Uterus (tissue), 4 donors: ENCODE data around the gene KCNIP2. TPM values are rescaled to one million over a fixed set of nuclear protein-coding genes. Genes with fewer than 3 reads are reported as not detected.
A peak's percentile ranks its signal among the peaks of the same experiment; 100 is the strongest.

Source experiments
- DNase-seq, 2 donors: peaks; one replicate each; pipeline ENCODE4 v3.0.0-alpha.2; 2019 to 2020
- H3K27ac ChIP-seq, 2 donors: fragments of 200-600 bp; sonication (generic); 1 replicate in 1 of 2; 2 replicates in 1 of 2; pipeline ENCODE4 v1.5.1; 2016 to 2018
- H3K27me3 ChIP-seq, 2 donors: fragments of 200-600 bp; sonication (generic); one replicate each; pipeline ENCODE4 v1.5.1; 2018 to 2019; ENCODE audit warnings: control low read depth in 1 of 2
- H3K36me3 ChIP-seq, 2 donors: fragments of 200-600 bp; sonication (generic); one replicate each; pipeline ENCODE4 v1.5.1; 2019; ENCODE audit warnings: control low read depth in 1 of 2
- H3K4me1 ChIP-seq, 2 donors: fragments of 200-600 bp; sonication (generic); one replicate each; pipeline ENCODE4 v1.5.1; 2018 to 2019; ENCODE audit warnings: control low read depth in 1 of 2
- H3K4me3 ChIP-seq, 2 donors: fragments of 200-600 bp; sonication (generic); 1 replicate in 1 of 2; 2 replicates in 1 of 2; pipeline ENCODE4 v1.5.1; 2018 to 2019; ENCODE audit warnings: mild to moderate bottlenecking in 1 of 2
- H3K9me3 ChIP-seq, 2 donors: fragments of 200-600 bp; sonication (generic); one replicate each; pipeline ENCODE4 v1.5.1; 2019; ENCODE audit warnings: control low read depth in 1 of 2
- CTCF ChIP-seq, 4 experiments: fragments of 200-600 bp in 2 of 4; fragments of 450-650 bp in 2 of 4; sonication (generic) in 2 of 4; IDR thresholded peaks; one replicate each; pipeline ENCODE4 v1.5.1; 2016 to 2019; ENCODE audit warnings: antibody characterized with exemption in 4 of 4, mild to moderate bottlenecking in 2 of 4, moderate library complexity in 1 of 4
- POLR2A ChIP-seq, 2 donors: fragments of 450-650 bp; IDR thresholded peaks; one replicate each; pipeline ENCODE4 v1.6.1; 2016; ENCODE audit warnings: antibody characterized with exemption in 2 of 2, mild to moderate bottlenecking in 1 of 2, moderate library complexity in 1 of 2
- intact Hi-C: fragments of 100-400 bp; cut with DNase I; formaldehyde crosslinking; loops from one replicate; pipeline ENCODE4 v1.15.1; 2023; ENCODE audit warnings: low total_unique reads
- total RNA-seq, 4 donors: library from RNA; depleted of rRNA in 3 of 4; stranded (reverse); fragments of >200 nt in 3 of 4; gene quantifications; one replicate each; pipeline versions ENCODE4 v1.1.0 to v1.2.4, GENCODE V29; 2014 to 2023
- donor health status: DM: yes; HTN: yes; CAD: no.

Gene KCNIP2
- total RNA-seq, 4 donors from 2014 or later, result 0.29 to 8.6 (median 4.1) TPM; not detected in 1

GRCh38 chr10:101785801-101786200 is 57.8 kb downstream of the KCNIP2 start:
- intact Hi-C loops, result no loop called here
- Histone ChIP-seq H3K36me3 (no peaks in the 10 kb centered on the region), H3K27ac (no peak overlapping the region), H3K4me3 (no peak overlapping the region), H3K4me1 (peaks cover 0 to under 1% of the 10 kb centered on the region in 2 donors), H3K9me3 (no peaks in the 10 kb centered on the region), H3K27me3 (no peaks in the 10 kb centered on the region)
- TF ChIP-seq CTCF (IDR thresholded peaks at IDR 0.05), result no peak
- TF ChIP-seq POLR2A (IDR thresholded peaks at IDR 0.05), result no peak
- no peak for DNase-seq

GRCh38 chr10:101784558-101784957 is 59.0 kb downstream of the KCNIP2 start:
- Histone ChIP-seq H3K27ac (no peak overlapping the region), H3K4me3 (no peak overlapping the region), H3K9me3 (no peaks in the 10 kb centered on the region), H3K36me3 (no peaks in the 10 kb centered on the region), H3K4me1 (peaks cover 0 to 12% of the 10 kb centered on the region in 2 donors), H3K27me3 (peaks cover 0 to 3% of the 10 kb centered on the region in 2 donors)
- intact Hi-C loops, result no loop called here
- DNase-seq, result no peak
- TF ChIP-seq POLR2A (IDR thresholded peaks at IDR 0.05), result no peak
- no peak for TF ChIP-seq CTCF (IDR thresholded peaks at IDR 0.05)

GRCh38 chr10:101783736-101784118 is 59.9 kb downstream of the KCNIP2 start:
- DNase-seq, result no peak
- H3K9me3 ChIP-seq, result no peaks in the 10 kb centered on the region
- intact Hi-C loops, result no loop called here
- no peak for TF ChIP-seq POLR2A (IDR thresholded peaks at IDR 0.05)
- no peak for TF ChIP-seq CTCF (IDR thresholded peaks at IDR 0.05)
- peak overlapping the region; percentile 38 to 47 for H3K27ac ChIP-seq
- no peaks in the 10 kb centered on the region for H3K36me3 ChIP-seq
- H3K4me1 ChIP-seq, result peaks cover 0 to 18% of the 10 kb centered on the region in 2 donors
- H3K27me3 ChIP-seq, result peaks cover 0 to 4% of the 10 kb centered on the region in 2 donors
- peak overlapping the region; percentile 55 to 70 for H3K4me3 ChIP-seq

- Histone ChIP-seq H3K27ac (peak within 1 kb of the TSS; percentile 38 to 47), H3K4me3 (peak within 1 kb of the TSS; percentile 55 to 70), H3K4me1 (peaks cover 0 to 18% of the 10 kb centered on the region in 2 donors), H3K36me3 (no peaks in the 10 kb centered on the region), H3K9me3 (no peaks in the 10 kb centered on the region), H3K27me3 (peaks cover 0 to 4% of the 10 kb centered on the region in 2 donors)
- TF ChIP-seq POLR2A (IDR thresholded peaks at IDR 0.05) (peak in 1 of 2 donors; percentile 14), CTCF (IDR thresholded peaks at IDR 0.05) (no peak)
- intact Hi-C loops, result no loop called here
- DNase-seq, result peak; percentile 77 to 78
These were observed 60.5 kb downstream of the KCNIP2 start, which contains the start of gene NPM3 for GRCh38 chr10:101782811-101783735. Gene NPM3 (minus strand): TSS chr10:101783446. CDS start chr10:101783390, 56 bp downstream.
